Neural progenitor cell (in vitro differentiated cells): ENCODE measurements around the gene MAGI1. TPM values are rescaled to one million over a fixed set of nuclear protein-coding genes. Genes with fewer than 3 reads are reported as not detected.

Experiments used
- DNase-seq: peaks from one replicate; pipeline ENCODE4 v3.0.0-alpha.2; 2016; ENCODE audit warnings: low spot score
- H2AFZ ChIP-seq: fragments of 200-600 bp; sonication (generic); replicated peaks from 2 replicates; pipeline ENCODE4 v1.6.1; 2016; ENCODE audit warnings: antibody characterized with exemption
- H3F3A ChIP-seq: fragments of 200-600 bp; sonication (generic); 2 replicates; pipeline ENCODE4 v1.6.1; 2016; ENCODE audit warnings: antibody characterized with exemption, low read depth
- H3K27ac ChIP-seq: fragments of 200-600 bp; sonication (generic); 2 replicates; pipeline ENCODE4 v1.5.1; 2016; ENCODE audit warnings: mild to moderate bottlenecking
- H3K27me3 ChIP-seq: fragments of 200-600 bp; sonication (generic); 2 replicates; pipeline ENCODE4 v1.6.1; 2016; ENCODE audit warnings: mild to moderate bottlenecking, moderate library complexity
- H3K36me3 ChIP-seq: fragments of 200-600 bp; sonication (generic); 2 replicates; pipeline ENCODE4 v1.5.1; 2016
- H3K4me1 ChIP-seq: fragments of 200-600 bp; sonication (generic); 2 replicates; pipeline ENCODE4 v1.6.1; 2016; ENCODE audit warnings: mixed run types
- H3K4me2 ChIP-seq: fragments of 200-600 bp; sonication (generic); 2 replicates; pipeline ENCODE4 v1.6.1; 2016
- H3K4me3 ChIP-seq: fragments of 200-600 bp; sonication (generic); 2 replicates; pipeline ENCODE4 v1.5.1; 2016
- H3K79me2 ChIP-seq: fragments of 200-600 bp; sonication (generic); 2 replicates; pipeline ENCODE4 v1.6.1; 2016; ENCODE audit warnings: low read depth
- H3K9ac ChIP-seq: fragments of 200-600 bp; sonication (generic); 2 replicates; pipeline ENCODE4 v1.6.1; 2016
- H3K9me3 ChIP-seq: fragments of 200-600 bp; sonication (generic); 2 replicates; pipeline ENCODE4 v1.5.1; 2016; ENCODE audit warnings: low read depth
- H4K20me1 ChIP-seq: fragments of 200-600 bp; sonication (generic); 2 replicates; pipeline ENCODE4 v1.6.1; 2016; ENCODE audit warnings: low read depth
- H3K27ac Mint-ChIP-seq: 3 replicates; pipeline ENCODE4 v1.8.0; 2021; ENCODE audit warnings: mixed read lengths
- H3K27me3 Mint-ChIP-seq: 2 replicates; pipeline ENCODE4 v1.8.0; 2022; ENCODE audit warnings: low read depth, mild to moderate bottlenecking, inconsistent platforms, moderate library complexity, mixed read lengths; ENCODE audit not compliant: insufficient read depth
- H3K36me3 Mint-ChIP-seq: 3 replicates; pipeline ENCODE4 v1.8.0; 2021; ENCODE audit warnings: mixed read lengths
- H3K4me1 Mint-ChIP-seq: 3 replicates; pipeline ENCODE4 v1.8.0; 2021; ENCODE audit warnings: mixed read lengths
- H3K4me3 Mint-ChIP-seq: 3 replicates; pipeline ENCODE4 v1.8.0; 2021; ENCODE audit warnings: mild to moderate bottlenecking, moderate library complexity, mixed read lengths
- H3K9me3 Mint-ChIP-seq: 3 replicates; pipeline ENCODE4 v1.8.0; 2020; ENCODE audit warnings: mixed read lengths
- EZH2 ChIP-seq: fragments of 200-600 bp; sonication (generic); IDR thresholded peaks from 2 replicates; pipeline ENCODE4 v1.6.1; 2017; ENCODE audit warnings: antibody characterized with exemption, mild to moderate bottlenecking, moderate library complexity
- EZH2phosphoT487 ChIP-seq: fragments of 200-600 bp; sonication (generic); IDR thresholded peaks from 2 replicates; pipeline ENCODE4 v1.6.1; 2017; ENCODE audit warnings: antibody characterized with exemption
- total RNA-seq: library from RNA; depleted of rRNA; stranded (reverse); fragments of >200 nt; gene quantifications from 2 replicates; pipeline ENCODE4 v1.2.3, GENCODE V29; 2015; ENCODE audit warnings: low replicate concordance
- TF ChIP-seq, protein P1 (sequence below): fragments of 200-600 bp; sonication (generic); IDR thresholded peaks from 2 replicates; pipeline ENCODE4 v1.5.1; 2017; ENCODE audit warnings: antibody characterized with exemption, mild to moderate bottlenecking

MAGI1 gene
- total RNA-seq, 1 donor from 2014 or later: 40.6 TPM

DNA sequence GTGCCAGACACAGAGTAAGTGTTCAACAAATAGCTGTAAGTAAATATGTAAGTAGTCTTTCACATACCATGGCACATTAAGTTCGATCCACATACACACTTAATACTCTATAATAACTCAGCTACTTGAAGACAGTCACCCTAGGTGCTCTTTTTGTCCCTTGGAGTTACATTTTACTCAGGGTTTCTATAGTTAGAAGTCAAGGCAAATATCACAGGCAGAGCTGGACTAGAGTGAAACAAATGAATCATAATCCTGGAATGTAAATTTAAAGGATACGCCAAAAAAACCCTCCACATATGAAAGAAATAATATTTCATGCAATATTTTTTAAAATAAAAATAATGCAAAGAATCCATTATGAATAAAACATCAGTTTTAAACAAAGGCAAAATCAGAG lies 461.8 kb downstream of the MAGI1 start:
- Histone ChIP-seq H2AFZ (no peak overlapping the region), H3K4me1 (no peaks in the 10 kb centered on the region), H3K9ac (no peak overlapping the region), H4K20me1 (peaks cover 3% of the 10 kb centered on the region), H3K36me3 (no peaks in the 10 kb centered on the region), H3K4me2 (no peak overlapping the region), H3F3A (peaks cover 6% of the 10 kb centered on the region), H3K9me3 (peaks cover 8% of the 10 kb centered on the region), H3K79me2 (peaks cover 95% of the 10 kb centered on the region), H3K27me3 (no peaks in the 10 kb centered on the region), H3K4me3 (no peak overlapping the region), H3K27ac (no peak overlapping the region)
- Mint-ChIP-seq H3K36me3 (peaks cover 9% of the 10 kb centered on the region), H3K4me3 (no peak overlapping the region), H3K9me3 (peaks cover 14% of the 10 kb centered on the region), H3K27me3 (no peaks in the 10 kb centered on the region), H3K27ac (no peak overlapping the region), H3K4me1 (peaks cover 3% of the 10 kb centered on the region)
- DNase-seq: no peak
- TF ChIP-seq, protein P1, sequence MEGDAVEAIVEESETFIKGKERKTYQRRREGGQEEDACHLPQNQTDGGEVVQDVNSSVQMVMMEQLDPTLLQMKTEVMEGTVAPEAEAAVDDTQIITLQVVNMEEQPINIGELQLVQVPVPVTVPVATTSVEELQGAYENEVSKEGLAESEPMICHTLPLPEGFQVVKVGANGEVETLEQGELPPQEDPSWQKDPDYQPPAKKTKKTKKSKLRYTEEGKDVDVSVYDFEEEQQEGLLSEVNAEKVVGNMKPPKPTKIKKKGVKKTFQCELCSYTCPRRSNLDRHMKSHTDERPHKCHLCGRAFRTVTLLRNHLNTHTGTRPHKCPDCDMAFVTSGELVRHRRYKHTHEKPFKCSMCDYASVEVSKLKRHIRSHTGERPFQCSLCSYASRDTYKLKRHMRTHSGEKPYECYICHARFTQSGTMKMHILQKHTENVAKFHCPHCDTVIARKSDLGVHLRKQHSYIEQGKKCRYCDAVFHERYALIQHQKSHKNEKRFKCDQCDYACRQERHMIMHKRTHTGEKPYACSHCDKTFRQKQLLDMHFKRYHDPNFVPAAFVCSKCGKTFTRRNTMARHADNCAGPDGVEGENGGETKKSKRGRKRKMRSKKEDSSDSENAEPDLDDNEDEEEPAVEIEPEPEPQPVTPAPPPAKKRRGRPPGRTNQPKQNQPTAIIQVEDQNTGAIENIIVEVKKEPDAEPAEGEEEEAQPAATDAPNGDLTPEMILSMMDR: no peak
- TF ChIP-seq EZH2phosphoT487: no peak
- TF ChIP-seq EZH2: no peak

DNA sequence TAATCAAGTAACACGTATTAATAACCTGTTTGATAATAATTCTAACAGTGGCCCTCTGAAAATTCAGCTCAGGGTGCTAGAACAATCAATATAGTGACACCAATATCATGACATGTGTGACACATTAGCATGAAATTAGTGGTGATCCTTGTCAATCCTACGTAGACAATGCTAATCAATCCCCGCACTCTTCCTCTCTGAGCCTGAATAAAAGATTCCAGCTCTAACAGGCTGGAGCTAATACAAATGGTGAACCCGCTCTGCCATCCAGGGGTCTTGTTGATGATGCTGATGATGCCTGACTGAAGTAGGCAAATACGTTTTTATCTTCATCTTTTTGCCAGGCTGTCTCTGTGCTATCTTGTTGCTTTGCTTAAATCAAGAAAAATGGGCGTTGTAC lies 462.5 kb downstream of the MAGI1 start:
- Histone ChIP-seq H3K27ac (no peak overlapping the region), H3K27me3 (no peaks in the 10 kb centered on the region), H3K4me3 (no peak overlapping the region), H2AFZ (no peak overlapping the region), H3K9me3 (peaks cover 8% of the 10 kb centered on the region), H3K4me2 (no peak overlapping the region), H3K36me3 (no peaks in the 10 kb centered on the region), H3K9ac (no peak overlapping the region), H3K4me1 (no peaks in the 10 kb centered on the region), H3K79me2 (peaks cover 95% of the 10 kb centered on the region), H3F3A (peaks cover 6% of the 10 kb centered on the region), H4K20me1 (peaks cover 3% of the 10 kb centered on the region)
- Mint-ChIP-seq H3K27ac (no peak overlapping the region), H3K27me3 (no peaks in the 10 kb centered on the region), H3K4me3 (no peak overlapping the region), H3K9me3 (peaks cover 12% of the 10 kb centered on the region), H3K36me3 (peaks cover 9% of the 10 kb centered on the region), H3K4me1 (peaks cover 3% of the 10 kb centered on the region)
- TF ChIP-seq EZH2phosphoT487 (no peak), EZH2 (no peak)
- TF ChIP-seq, protein P1: no peak
- DNase-seq: no peak

DNA sequence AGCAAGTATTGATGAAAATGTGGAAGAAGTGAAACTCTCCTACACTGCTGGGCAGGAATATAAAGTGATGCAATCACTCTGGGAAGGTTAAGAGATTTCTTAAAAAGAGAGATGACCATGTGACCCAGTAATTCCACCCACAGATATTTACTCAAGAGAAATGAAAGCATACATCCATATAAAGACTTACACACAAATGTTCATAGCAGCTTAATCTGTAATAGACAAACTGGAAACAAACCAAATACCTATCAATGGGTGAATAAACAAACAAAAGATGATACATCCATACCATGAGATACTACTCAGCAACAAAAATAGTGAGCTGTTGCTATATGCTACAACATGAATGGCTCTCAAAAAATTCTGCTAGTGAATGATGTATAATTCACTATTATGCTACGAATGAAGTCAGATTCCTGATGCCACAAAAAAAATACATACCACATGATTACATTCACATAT lies 463.3 kb downstream of the MAGI1 start:
- no peak overlapping the region for H2AFZ ChIP-seq
- H3K4me3 Mint-ChIP-seq: no peak overlapping the region
- H3K9ac ChIP-seq: no peak overlapping the region
- DNase-seq: no peak
- H3K27me3 Mint-ChIP-seq: no peaks in the 10 kb centered on the region
- no peak overlapping the region for H3K4me2 ChIP-seq
- no peaks in the 10 kb centered on the region for H3K27me3 ChIP-seq
- peaks cover 7% of the 10 kb centered on the region for H3K4me1 ChIP-seq
- H3K27ac ChIP-seq: no peak overlapping the region
- no peak overlapping the region for H3K4me3 ChIP-seq
- peaks cover 9% of the 10 kb centered on the region for H3K36me3 Mint-ChIP-seq
- H3F3A ChIP-seq: peaks cover 6% of the 10 kb centered on the region
- H3K79me2 ChIP-seq: peaks cover 99% of the 10 kb centered on the region
- peaks cover 12% of the 10 kb centered on the region for H3K9me3 Mint-ChIP-seq
- H3K4me1 Mint-ChIP-seq: peaks cover 3% of the 10 kb centered on the region
- H3K9me3 ChIP-seq: peaks cover 8% of the 10 kb centered on the region
- peaks cover 5% of the 10 kb centered on the region for H4K20me1 ChIP-seq
- no peak overlapping the region for H3K27ac Mint-ChIP-seq
- TF ChIP-seq EZH2phosphoT487 (no peak), EZH2 (no peak)
- TF ChIP-seq, protein P1: no peak
- H3K36me3 ChIP-seq: no peaks in the 10 kb centered on the region
